Panc1 (cell line): Measurements from ENCODE around the gene DCLRE1B.

ENCODE experiments used
- POLR2AphosphoS5 ChIP-seq: IDR thresholded peaks from 2 replicates; pipeline ENCODE4 v1.6.1; 2012; ENCODE audit warnings: mild to moderate bottlenecking, low read depth, low read length, moderate library complexity
- SIN3A ChIP-seq: IDR thresholded peaks from 2 replicates; pipeline ENCODE4 v1.6.1; 2012; ENCODE audit warnings: low read depth, mild to moderate bottlenecking, low read length, moderate library complexity, borderline replicate concordance; ENCODE audit not compliant: insufficient read depth
- TCF7L2 ChIP-seq: IDR thresholded peaks from 2 replicates; pipeline ENCODE4 v1.6.1; 2011; ENCODE audit warnings: mild to moderate bottlenecking, low read depth, low read length, inconsistent platforms
- TF ChIP-seq, protein P1 (sequence below): fragments of 450-650 bp; IDR thresholded peaks from 2 replicates; pipeline ENCODE4 v1.5.1; 2017; ENCODE audit warnings: mild to moderate bottlenecking
- TF ChIP-seq, protein P2 (sequence below), 2 experiments: IDR thresholded peaks; 2 replicates each; pipeline ENCODE4 v1.6.1; 2011 to 2012; ENCODE audit warnings: low read depth in 2 of 2, control low read depth in 1 of 2, low read length in 1 of 2, mild to moderate bottlenecking in 1 of 2, moderate library complexity in 1 of 2; ENCODE audit not compliant: insufficient read depth in 1 of 2

DNA sequence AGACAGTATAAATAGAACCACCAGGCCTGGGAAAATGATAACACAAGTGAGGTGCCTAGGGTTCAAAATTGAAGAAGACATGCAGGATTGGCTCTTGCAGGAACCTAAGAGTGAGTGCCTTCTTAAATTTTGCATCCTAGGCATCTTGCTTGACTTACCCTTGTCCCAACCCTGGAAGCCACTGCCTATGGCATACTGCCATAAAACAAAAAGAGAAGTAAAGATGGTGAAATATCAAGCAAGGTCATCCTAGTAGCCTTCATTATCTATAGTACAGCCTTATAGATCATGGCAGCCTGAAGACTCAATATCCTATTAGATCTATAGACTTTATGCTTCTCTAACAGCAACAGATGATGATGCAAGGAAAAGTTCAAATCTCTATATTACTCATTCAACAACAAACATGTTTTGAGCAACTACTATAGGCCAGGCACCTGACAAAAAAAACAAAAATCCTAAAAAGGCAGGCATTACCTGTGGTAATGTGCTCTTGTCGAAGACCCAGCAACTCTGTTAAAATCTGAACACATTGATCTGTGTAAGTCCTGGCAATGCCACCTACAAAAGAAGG, 6.8 kb upstream of the DCLRE1B start:
- TF ChIP-seq, protein P1, sequence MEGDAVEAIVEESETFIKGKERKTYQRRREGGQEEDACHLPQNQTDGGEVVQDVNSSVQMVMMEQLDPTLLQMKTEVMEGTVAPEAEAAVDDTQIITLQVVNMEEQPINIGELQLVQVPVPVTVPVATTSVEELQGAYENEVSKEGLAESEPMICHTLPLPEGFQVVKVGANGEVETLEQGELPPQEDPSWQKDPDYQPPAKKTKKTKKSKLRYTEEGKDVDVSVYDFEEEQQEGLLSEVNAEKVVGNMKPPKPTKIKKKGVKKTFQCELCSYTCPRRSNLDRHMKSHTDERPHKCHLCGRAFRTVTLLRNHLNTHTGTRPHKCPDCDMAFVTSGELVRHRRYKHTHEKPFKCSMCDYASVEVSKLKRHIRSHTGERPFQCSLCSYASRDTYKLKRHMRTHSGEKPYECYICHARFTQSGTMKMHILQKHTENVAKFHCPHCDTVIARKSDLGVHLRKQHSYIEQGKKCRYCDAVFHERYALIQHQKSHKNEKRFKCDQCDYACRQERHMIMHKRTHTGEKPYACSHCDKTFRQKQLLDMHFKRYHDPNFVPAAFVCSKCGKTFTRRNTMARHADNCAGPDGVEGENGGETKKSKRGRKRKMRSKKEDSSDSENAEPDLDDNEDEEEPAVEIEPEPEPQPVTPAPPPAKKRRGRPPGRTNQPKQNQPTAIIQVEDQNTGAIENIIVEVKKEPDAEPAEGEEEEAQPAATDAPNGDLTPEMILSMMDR = no peak
- TF ChIP-seq POLR2AphosphoS5 = no peak
- TF ChIP-seq, protein P2, sequence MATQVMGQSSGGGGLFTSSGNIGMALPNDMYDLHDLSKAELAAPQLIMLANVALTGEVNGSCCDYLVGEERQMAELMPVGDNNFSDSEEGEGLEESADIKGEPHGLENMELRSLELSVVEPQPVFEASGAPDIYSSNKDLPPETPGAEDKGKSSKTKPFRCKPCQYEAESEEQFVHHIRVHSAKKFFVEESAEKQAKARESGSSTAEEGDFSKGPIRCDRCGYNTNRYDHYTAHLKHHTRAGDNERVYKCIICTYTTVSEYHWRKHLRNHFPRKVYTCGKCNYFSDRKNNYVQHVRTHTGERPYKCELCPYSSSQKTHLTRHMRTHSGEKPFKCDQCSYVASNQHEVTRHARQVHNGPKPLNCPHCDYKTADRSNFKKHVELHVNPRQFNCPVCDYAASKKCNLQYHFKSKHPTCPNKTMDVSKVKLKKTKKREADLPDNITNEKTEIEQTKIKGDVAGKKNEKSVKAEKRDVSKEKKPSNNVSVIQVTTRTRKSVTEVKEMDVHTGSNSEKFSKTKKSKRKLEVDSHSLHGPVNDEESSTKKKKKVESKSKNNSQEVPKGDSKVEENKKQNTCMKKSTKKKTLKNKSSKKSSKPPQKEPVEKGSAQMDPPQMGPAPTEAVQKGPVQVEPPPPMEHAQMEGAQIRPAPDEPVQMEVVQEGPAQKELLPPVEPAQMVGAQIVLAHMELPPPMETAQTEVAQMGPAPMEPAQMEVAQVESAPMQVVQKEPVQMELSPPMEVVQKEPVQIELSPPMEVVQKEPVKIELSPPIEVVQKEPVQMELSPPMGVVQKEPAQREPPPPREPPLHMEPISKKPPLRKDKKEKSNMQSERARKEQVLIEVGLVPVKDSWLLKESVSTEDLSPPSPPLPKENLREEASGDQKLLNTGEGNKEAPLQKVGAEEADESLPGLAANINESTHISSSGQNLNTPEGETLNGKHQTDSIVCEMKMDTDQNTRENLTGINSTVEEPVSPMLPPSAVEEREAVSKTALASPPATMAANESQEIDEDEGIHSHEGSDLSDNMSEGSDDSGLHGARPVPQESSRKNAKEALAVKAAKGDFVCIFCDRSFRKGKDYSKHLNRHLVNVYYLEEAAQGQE (IDR thresholded peaks at IDR 0.05; ENCODE audit: insufficient read depth in 1 of 2, low read depth in 2 of 2, low read length in 1 of 2) = no peak
- TF ChIP-seq SIN3A = no peak
- TF ChIP-seq TCF7L2 = no peak
